ENCODE data around the gene KDF1. TPM values are rescaled to one million over a fixed set of nuclear protein-coding genes. Genes with fewer than 3 reads are reported as not detected.

KDF1 gene
- total and polyA plus RNA-seq, 2 of the 13 experiments (the other 11 are each of a cell fraction or from before 2014, with no cell fraction given) = 1.9 to 4.9 TPM

GRCh38 chr1:26981146-26981846 is 21.0 kb upstream of the KDF1 start:
- Histone ChIP-seq H2AFZ (ENCODE audit: low read length) (no peak overlapping the region), H3K9me3 (ENCODE audit: low read length) (no peaks in the 10 kb centered on the region), H3K9ac (ENCODE audit: insufficient read depth, low read depth, low read length) (no peak overlapping the region), H3K36me3 (replicated peaks in 1 of 2; ENCODE audit: control insufficient read depth in 1 of 2, insufficient read depth in 2 of 2, low read length in 2 of 2) (no peaks in the 10 kb centered on the region), H3K27ac (ENCODE audit: extremely low read length, insufficient read depth, low read length) (no peak overlapping the region), H3K27me3 (ENCODE audit: control insufficient read depth in 1 of 2, insufficient read depth in 2 of 2, low read length in 2 of 2) (no peaks in the 10 kb centered on the region), H3K79me2 (ENCODE audit: insufficient read depth, low read length) (no peaks in the 10 kb centered on the region), H3K4me3 (replicated peaks in 1 of 3; ENCODE audit: insufficient read depth in 1 of 3, low read depth in 2 of 3, low read length in 3 of 3) (no peak overlapping the region), H3K4me2 (ENCODE audit: low read depth, low read length) (no peak overlapping the region), H3K4me1 (ENCODE audit: insufficient read depth, low read length) (peaks cover 37% of the 10 kb centered on the region), H4K20me1 (ENCODE audit: insufficient read depth, low read length) (no peaks in the 10 kb centered on the region)
- no peak for DNase-seq (ENCODE audit: low spot score)
- ATAC-seq = no peak
- TF ChIP-seq NFIB (CRISPR knock-in tag; IDR thresholded peaks at IDR 0.05; ENCODE audit: borderline replicate concordance) = no peak
- peak; percentile 66 for TF ChIP-seq ZMYM3 (CRISPR knock-in tag; IDR thresholded peaks at IDR 0.05)
- no peak for FAIRE-seq
- 71% methylated on average over 3 of the region's 3 CpGs for WGBS (ENCODE audit: low lambda C conversion rate)
- ChIA-PET POLR2A (interaction anchor here (0.7 to 2.3 kb wide), 2 partner anchors 12 to 17 kb away, joined by 3 to 9 read pairs; partner anchors contain the start of gene TRNP1), CTCF (ENCODE audit: low intra/inter-chr PET ratio, low total read pairs) (no interaction called here)
- in situ Hi-C loops (cut with HindIII; ENCODE audit: extremely low pct_ligation_motif_present, low pct_unique_long_range_greater_than_20kb) = no loop called here
- intact Hi-C loops (cut with micrococcal nuclease; ENCODE audit: unreplicated experiment) = no loop called here
- no TSS peak for BruUV-seq (replicated peaks)

- no peak for ATAC-seq
- in situ Hi-C loops (cut with HindIII; ENCODE audit: extremely low pct_ligation_motif_present, low pct_unique_long_range_greater_than_20kb) = no loop called here
Observed at GRCh38 chr1:26978901-26979300, 18.6 kb upstream of the KDF1 start.

More at GRCh38 chr1:26978901-26979300, 18.6 kb upstream of the KDF1 start:
- Histone ChIP-seq H3K4me3 (replicated peaks in 1 of 3; ENCODE audit: insufficient read depth in 1 of 3, low read depth in 2 of 3, low read length in 3 of 3) (no peak overlapping the region), H3K27ac (ENCODE audit: extremely low read length, insufficient read depth, low read length) (no peak overlapping the region), H3K4me2 (ENCODE audit: low read depth, low read length) (no peak overlapping the region), H2AFZ (ENCODE audit: low read length) (no peak overlapping the region), H3K36me3 (replicated peaks in 1 of 2; ENCODE audit: control insufficient read depth in 1 of 2, insufficient read depth in 2 of 2, low read length in 2 of 2) (no peaks in the 10 kb centered on the region), H3K9me3 (ENCODE audit: low read length) (no peaks in the 10 kb centered on the region), H3K27me3 (ENCODE audit: control insufficient read depth in 1 of 2, insufficient read depth in 2 of 2, low read length in 2 of 2) (no peaks in the 10 kb centered on the region), H3K4me1 (ENCODE audit: insufficient read depth, low read length) (peaks cover 21% of the 10 kb centered on the region), H3K79me2 (ENCODE audit: insufficient read depth, low read length) (no peaks in the 10 kb centered on the region), H4K20me1 (ENCODE audit: insufficient read depth, low read length) (no peaks in the 10 kb centered on the region), H3K9ac (ENCODE audit: insufficient read depth, low read depth, low read length) (no peak overlapping the region)
- no TSS peak for BruUV-seq (replicated peaks)
- FAIRE-seq (no peak), DNase-seq (ENCODE audit: low spot score) (no peak)
- POLR2A ChIA-PET = no interaction called here
- CTCF ChIA-PET (ENCODE audit: low intra/inter-chr PET ratio, low total read pairs) = no interaction called here
- TF ChIP-seq CSRNP2 (CRISPR knock-in tag; conservative IDR thresholded peaks at IDR 0.05; ENCODE audit: low read depth) (no peak), ZNF430 (CRISPR knock-in tag; IDR thresholded peaks at IDR 0.05) (no peak), ARID2 (CRISPR knock-in tag; IDR thresholded peaks at IDR 0.05; ENCODE audit: borderline replicate concordance) (no peak), ZNF574 (CRISPR knock-in tag; IDR thresholded peaks at IDR 0.05) (no peak), ZNF34 (CRISPR knock-in tag; IDR thresholded peaks at IDR 0.05; ENCODE audit: borderline replicate concordance) (no peak), POLR2G (IDR thresholded peaks at IDR 0.05; ENCODE audit: low read depth, low read length) (no peak), SNAI1 (CRISPR knock-in tag; IDR thresholded peaks at IDR 0.05; ENCODE audit: borderline replicate concordance) (no peak), CCDC6 (CRISPR knock-in tag; IDR thresholded peaks at IDR 0.05) (no peak), SMARCC2 (IDR thresholded peaks at IDR 0.05) (no peak), MIER3 (CRISPR knock-in tag; IDR thresholded peaks at IDR 0.05; ENCODE audit: borderline replicate concordance) (no peak), ATF3 (CRISPR knock-in tag; IDR thresholded peaks at IDR 0.05) (no peak), PHF5A (CRISPR knock-in tag; IDR thresholded peaks at IDR 0.05; ENCODE audit: low read depth, unreplicated experiment) (no peak)
- intact Hi-C loops (cut with micrococcal nuclease; ENCODE audit: unreplicated experiment) = no loop called here
- WGBS (ENCODE audit: low lambda C conversion rate) = 63% methylated on average over 2 of the region's 2 CpGs
